ENCODE results near the gene CASKIN1.
"Not testable (repeated sequence)": the region's sequence is repeated elsewhere in the genome, so short reads cannot be mapped to it uniquely, and the experiment has no call there.

CASKIN1 gene

GRCh38 chr16:2209258-2210008 is 13.0 kb upstream of the CASKIN1 start:
- no peak for DNase-seq

GRCh38 chr16:2208772-2209171 is 12.4 kb upstream of the CASKIN1 start:
- no peak for DNase-seq

GRCh38 chr16:2208308-2208707 is 11.9 kb upstream of the CASKIN1 start:
- DNase-seq: peak; percentile 32

GRCh38 chr16:2207872-2208271 is 11.5 kb upstream of the CASKIN1 start:
- DNase-seq: no peak

GRCh38 chr16:2206780-2207433 is 10.5 kb upstream of the CASKIN1 start:
- no peak for DNase-seq

- no peak for DNase-seq
Observed at GRCh38 chr16:2206420-2206779, 10.0 kb upstream of the CASKIN1 start.

GRCh38 chr16:2205967-2206313 is 9.5 kb upstream of the CASKIN1 start:
- DNase-seq: no peak

GRCh38 chr16:2205104-2205966 is 8.9 kb upstream of the CASKIN1 start, which contains the start of gene MLST8:
Gene MLST8 (plus strand): TSS chr16:2205454. CDS start chr16:2206086, 632 bp downstream.
- peak; percentile 82 for DNase-seq

GRCh38 chr16:2204416-2205103 is 8.2 kb upstream of the CASKIN1 start:
- DNase-seq: no peak

- not testable (repeated sequence) for DNase-seq
Observed at GRCh38 chr16:2203119-2203688, 6.8 kb upstream of the CASKIN1 start.

GRCh38 chr16:2200313-2200712 is 3.9 kb upstream of the CASKIN1 start:
- DNase-seq: no peak

GRCh38 chr16:2199621-2200139 is 3.3 kb upstream of the CASKIN1 start:
- no peak for DNase-seq

GRCh38 chr16:2199095-2199494 is 2.7 kb upstream of the CASKIN1 start:
- no peak for DNase-seq

GRCh38 chr16:2198283-2198682 is 1.9 kb upstream of the CASKIN1 start:
- no peak for DNase-seq

- no peak for DNase-seq
Observed at GRCh38 chr16:2197765-2198164, 1.4 kb upstream of the CASKIN1 start.

- no peak for DNase-seq
Observed at GRCh38 chr16:2196981-2197511, 641 bp upstream of the CASKIN1 start.

GRCh38 chr16:2195322-2196161 is 863 bp downstream of the CASKIN1 start:
- peak; percentile 28 for DNase-seq

- DNase-seq: peak; percentile 74
Observed at GRCh38 chr16:2194852-2195321, 1.5 kb downstream of the CASKIN1 start.

- no peak for DNase-seq
Observed at GRCh38 chr16:2194166-2194834, 2.1 kb downstream of the CASKIN1 start.

GRCh38 chr16:2191446-2191706 is 5.0 kb downstream of the CASKIN1 start:
- DNase-seq: no peak
